ENCODE measurements around the gene UTRN.

UTRN gene

DNA sequence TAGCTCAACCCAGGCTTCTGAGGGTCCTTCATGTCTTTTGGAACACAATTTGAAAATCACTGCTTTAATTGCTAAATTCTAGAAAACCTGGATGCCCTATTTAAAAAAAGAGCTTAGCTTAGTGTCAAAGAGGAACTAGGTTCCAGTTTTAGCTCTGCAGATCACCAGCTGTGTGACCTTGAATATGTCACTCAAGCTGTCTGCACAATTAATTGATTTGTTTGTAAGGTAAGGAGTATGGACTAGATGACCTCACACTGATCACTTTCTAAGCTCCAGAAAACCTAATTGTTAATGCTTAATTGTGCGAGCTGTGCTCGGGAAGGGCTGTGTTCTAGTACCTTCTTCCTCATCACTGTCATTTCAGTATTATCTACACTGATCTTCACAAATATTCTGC, 26.2 kb downstream of the UTRN start:
- Histone ChIP-seq H3K9me3 (ENCODE audit: low read depth, low read length) (no peaks in the 10 kb centered on the region), H3K9ac (ENCODE audit: insufficient read length) (no peak overlapping the region), H3K4me3 (no peak overlapping the region), H3K36me3 (ENCODE audit: insufficient read depth, low read length) (no peaks in the 10 kb centered on the region), H3K27ac (no peak overlapping the region)
- TF ChIP-seq POLR2AphosphoS5 (IDR thresholded peaks at IDR 0.05; ENCODE audit: borderline replicate concordance, low read depth, low read length) (no peak), EZH2 (IDR thresholded peaks at IDR 0.05) (no peak), FOXP2 (optimal IDR thresholded peaks at IDR 0.05; ENCODE audit: control extremely low read depth, extremely low read length, insufficient read depth) (no peak)
- DNase-seq (ENCODE audit: low read depth, low spot score) = no peak

DNA sequence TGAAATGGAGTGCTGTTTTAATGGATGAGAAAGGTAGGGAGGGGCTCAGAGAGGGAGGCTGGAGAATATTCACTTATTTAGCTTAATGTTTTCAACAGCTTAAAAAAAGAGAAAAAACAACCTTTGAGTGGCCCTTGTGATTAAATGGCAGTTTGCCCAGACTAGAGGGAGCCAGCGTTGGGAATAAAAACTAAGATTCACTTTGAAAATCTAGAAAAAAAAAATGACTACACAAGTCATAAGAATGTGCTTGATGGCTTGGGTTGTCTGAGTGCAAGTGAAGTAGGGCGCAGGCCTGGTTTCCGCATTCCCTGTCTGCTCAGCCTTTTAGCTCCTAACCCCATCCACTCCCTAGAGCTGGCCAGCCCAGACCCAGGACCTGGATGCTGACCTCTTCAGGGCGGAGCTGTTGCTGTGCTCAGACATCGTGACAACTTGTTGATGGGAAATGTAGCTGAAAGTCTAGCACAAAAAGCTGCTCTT, 28.9 kb downstream of the UTRN start:
- DNase-seq (ENCODE audit: low read depth, low spot score) = no peak

GRCh38 chr6:144314562-144314961, 29.4 kb downstream of the UTRN start:
- H3K9ac ChIP-seq (ENCODE audit: insufficient read length) = no peak overlapping the region
- no peak overlapping the region for H3K27ac ChIP-seq
- H3K36me3 ChIP-seq (ENCODE audit: insufficient read depth, low read length) = no peaks in the 10 kb centered on the region

More for the DNA sequence above, 28.9 kb downstream of the UTRN start:
- Histone ChIP-seq H3K4me3 (no peak overlapping the region), H3K36me3 (ENCODE audit: insufficient read depth, low read length) (no peaks in the 10 kb centered on the region), H3K9me3 (ENCODE audit: low read depth, low read length) (no peaks in the 10 kb centered on the region), H3K27ac (no peak overlapping the region), H3K9ac (ENCODE audit: insufficient read length) (no peak overlapping the region)
- TF ChIP-seq FOXP2 (optimal IDR thresholded peaks at IDR 0.05; ENCODE audit: control extremely low read depth, extremely low read length, insufficient read depth) (no peak), POLR2AphosphoS5 (IDR thresholded peaks at IDR 0.05; ENCODE audit: borderline replicate concordance, low read depth, low read length) (no peak), EZH2 (IDR thresholded peaks at IDR 0.05) (no peak)

GRCh38 chr6:144315226-144315980, 30.3 kb downstream of the UTRN start:
- H3K9ac ChIP-seq (ENCODE audit: insufficient read length) = no peak overlapping the region
- TF ChIP-seq POLR2AphosphoS5 (IDR thresholded peaks at IDR 0.05; ENCODE audit: borderline replicate concordance, low read depth, low read length) (no peak), EZH2 (IDR thresholded peaks at IDR 0.05) (no peak), FOXP2 (optimal IDR thresholded peaks at IDR 0.05; ENCODE audit: control extremely low read depth, extremely low read length, insufficient read depth) (no peak)
- no peaks in the 10 kb centered on the region for H3K9me3 ChIP-seq (ENCODE audit: low read depth, low read length)
- no peak overlapping the region for H3K27ac ChIP-seq
- no peak for DNase-seq (ENCODE audit: low read depth, low spot score)
- no peak overlapping the region for H3K4me3 ChIP-seq
- H3K36me3 ChIP-seq (ENCODE audit: insufficient read depth, low read length) = no peaks in the 10 kb centered on the region

More at GRCh38 chr6:144314562-144314961, 29.4 kb downstream of the UTRN start:
- Histone ChIP-seq H3K9me3 (ENCODE audit: low read depth, low read length) (no peaks in the 10 kb centered on the region), H3K4me3 (no peak overlapping the region)
- DNase-seq (ENCODE audit: low read depth, low spot score) = no peak
- TF ChIP-seq EZH2 (IDR thresholded peaks at IDR 0.05) (no peak), POLR2AphosphoS5 (IDR thresholded peaks at IDR 0.05; ENCODE audit: borderline replicate concordance, low read depth, low read length) (no peak), FOXP2 (optimal IDR thresholded peaks at IDR 0.05; ENCODE audit: control extremely low read depth, extremely low read length, insufficient read depth) (no peak)

DNA sequence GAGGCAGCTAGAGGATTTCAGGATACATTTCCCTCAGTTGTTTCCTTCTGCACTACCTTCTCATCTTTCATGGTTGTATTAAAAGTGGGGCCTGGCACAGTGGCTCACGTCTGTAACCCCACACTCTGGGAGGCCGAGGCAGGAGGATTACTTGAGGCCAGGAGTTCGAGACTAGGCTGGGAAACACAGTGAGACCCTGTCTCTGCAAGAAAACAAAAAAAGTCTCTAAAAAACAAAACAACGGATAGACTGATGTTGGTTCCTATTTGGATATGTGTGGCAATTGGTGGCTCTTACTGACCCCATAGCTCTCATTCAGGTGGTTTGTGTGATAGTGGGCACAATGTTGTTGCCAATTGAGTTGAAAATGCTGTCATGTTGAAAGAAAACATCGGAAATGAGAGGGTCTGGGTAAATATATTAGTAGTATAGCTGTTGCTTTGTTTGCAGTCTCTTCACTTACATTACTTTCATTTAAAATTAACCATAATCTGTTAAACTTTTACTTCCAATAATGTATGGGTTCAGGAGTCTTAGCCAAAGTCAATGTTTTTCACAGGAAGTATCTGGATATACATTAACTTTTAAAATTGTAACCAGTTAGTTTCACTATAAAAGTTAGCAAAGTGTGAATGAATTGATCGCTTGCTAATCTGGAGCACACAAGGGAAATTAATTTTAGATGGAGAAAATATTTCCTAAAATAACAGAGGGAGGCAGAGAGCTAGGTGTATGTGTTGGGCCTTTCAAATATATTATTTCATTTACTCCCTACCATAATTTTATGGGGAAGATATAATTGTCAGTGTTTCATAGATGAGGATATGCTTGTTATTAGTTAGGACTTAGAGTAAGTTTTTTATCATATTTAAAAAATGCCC, 31.1 kb downstream of the UTRN start:
- DNase-seq (ENCODE audit: low read depth, low spot score) = no peak
- no peak for TF ChIP-seq EZH2 (IDR thresholded peaks at IDR 0.05)
- TF ChIP-seq FOXP2 (optimal IDR thresholded peaks at IDR 0.05; ENCODE audit: control extremely low read depth, extremely low read length, insufficient read depth) = no peak
- no peak for TF ChIP-seq POLR2AphosphoS5 (IDR thresholded peaks at IDR 0.05; ENCODE audit: borderline replicate concordance, low read depth, low read length)
- Histone ChIP-seq H3K9me3 (ENCODE audit: low read depth, low read length) (no peaks in the 10 kb centered on the region), H3K9ac (ENCODE audit: insufficient read length) (no peak overlapping the region), H3K4me3 (no peak overlapping the region), H3K36me3 (ENCODE audit: insufficient read depth, low read length) (no peaks in the 10 kb centered on the region), H3K27ac (no peak overlapping the region)

- DNase-seq (ENCODE audit: low read depth, low spot score) = no peak
- Histone ChIP-seq H3K4me3 (no peak overlapping the region), H3K36me3 (ENCODE audit: insufficient read depth, low read length) (no peaks in the 10 kb centered on the region), H3K9me3 (ENCODE audit: low read depth, low read length) (no peaks in the 10 kb centered on the region), H3K27ac (no peak overlapping the region), H3K9ac (ENCODE audit: insufficient read length) (no peak overlapping the region)
- TF ChIP-seq FOXP2 (optimal IDR thresholded peaks at IDR 0.05; ENCODE audit: control extremely low read depth, extremely low read length, insufficient read depth) = no peak
- no peak for TF ChIP-seq EZH2 (IDR thresholded peaks at IDR 0.05)
- TF ChIP-seq POLR2AphosphoS5 (IDR thresholded peaks at IDR 0.05; ENCODE audit: borderline replicate concordance, low read depth, low read length) = no peak
Measured at GRCh38 chr6:144316862-144317195, 31.7 kb downstream of the UTRN start.

- Histone ChIP-seq H3K36me3 (ENCODE audit: insufficient read depth, low read length) (no peaks in the 10 kb centered on the region), H3K9me3 (ENCODE audit: low read depth, low read length) (no peaks in the 10 kb centered on the region), H3K9ac (ENCODE audit: insufficient read length) (no peak overlapping the region), H3K27ac (no peak overlapping the region), H3K4me3 (no peak overlapping the region)
- no peak for TF ChIP-seq POLR2AphosphoS5 (IDR thresholded peaks at IDR 0.05; ENCODE audit: borderline replicate concordance, low read depth, low read length)
- no peak for TF ChIP-seq EZH2 (IDR thresholded peaks at IDR 0.05)
- no peak for TF ChIP-seq FOXP2 (optimal IDR thresholded peaks at IDR 0.05; ENCODE audit: control extremely low read depth, extremely low read length, insufficient read depth)
- DNase-seq (ENCODE audit: low read depth, low spot score) = no peak
Measured at GRCh38 chr6:144317736-144318135, 32.6 kb downstream of the UTRN start.

DNA sequence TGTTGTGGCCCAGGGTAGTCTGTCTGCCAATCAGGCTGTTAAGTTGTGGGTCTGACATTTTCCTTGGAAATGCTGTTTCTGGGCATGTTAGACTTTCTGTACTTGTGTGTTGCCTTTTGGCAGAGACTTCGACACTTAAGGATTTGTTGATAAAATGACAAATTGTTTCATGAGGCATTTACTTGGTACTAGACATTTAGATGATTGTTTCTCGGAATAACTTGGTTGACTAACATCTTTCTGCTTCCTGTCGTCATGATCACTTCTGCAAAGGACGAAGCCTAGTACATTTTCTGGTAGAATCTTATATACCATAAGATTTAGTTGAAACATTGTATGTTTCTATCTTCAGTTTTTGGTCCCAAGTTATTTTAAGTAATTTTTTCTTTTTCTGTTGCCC, 34.1 kb downstream of the UTRN start:
- no peak for TF ChIP-seq POLR2AphosphoS5 (IDR thresholded peaks at IDR 0.05; ENCODE audit: borderline replicate concordance, low read depth, low read length)
- TF ChIP-seq FOXP2 (optimal IDR thresholded peaks at IDR 0.05; ENCODE audit: control extremely low read depth, extremely low read length, insufficient read depth) = no peak
- H3K9me3 ChIP-seq (ENCODE audit: low read depth, low read length) = no peaks in the 10 kb centered on the region
- no peak overlapping the region for H3K9ac ChIP-seq (ENCODE audit: insufficient read length)
- no peaks in the 10 kb centered on the region for H3K36me3 ChIP-seq (ENCODE audit: insufficient read depth, low read length)
- DNase-seq (ENCODE audit: low read depth, low spot score) = no peak
- H3K27ac ChIP-seq = no peak overlapping the region
- no peak overlapping the region for H3K4me3 ChIP-seq
